ENCODE measurements around the gene MBOAT7. TPM values are rescaled to one million over a fixed set of nuclear protein-coding genes. Genes with fewer than 3 reads are reported as not detected.

The MBOAT7 gene
- polyA plus RNA-seq, 2 of the 4 experiments (the other 2 are of a cell fraction), result 42.1 to 142 TPM

- Histone ChIP-seq H3K4me1 (peaks cover 81% of the 10 kb centered on the region), H3K4me2 (peak overlapping the region; percentile 93), H3K27ac (no peak overlapping the region), H3K4me3 (no peak overlapping the region), H3K9me3 (no peaks in the 10 kb centered on the region)
- 85% methylated on average over 4 of the region's 4 CpGs for WGBS (ENCODE audit: missing lambda C conversion rate)
- ATAC-seq (no peak), FAIRE-seq (no peak), DNase-seq (ENCODE audit: low read depth in 1 of 2, low spot score in 1 of 2) (no peak)
- no peak for TF ChIP-seq CBX8 (IDR thresholded peaks at IDR 0.05)
- TF ChIP-seq NFE2L2 (conservative IDR thresholded peaks at IDR 0.05; ENCODE audit: low read length), result no peak
- TF ChIP-seq EP300 (IDR thresholded peaks at IDR 0.05), result no peak
- TF ChIP-seq FOSB (CRISPR knock-in tag; IDR thresholded peaks at IDR 0.05), result no peak
- no peak for TF ChIP-seq HEYL (CRISPR knock-in tag; IDR thresholded peaks at IDR 0.05)
- TF ChIP-seq MAFK (IDR thresholded peaks at IDR 0.05; ENCODE audit: partially characterized antibody), result no peak
- TF ChIP-seq HOXA7 (CRISPR knock-in tag; IDR thresholded peaks at IDR 0.05), result peak; percentile 45; the same call in 1 of the 2 replicates
- TF ChIP-seq KDM1A (IDR thresholded peaks at IDR 0.05; ENCODE audit: low read depth), result no peak
- TF ChIP-seq POLR2AphosphoS2 (conservative IDR thresholded peaks at IDR 0.05; ENCODE audit: low read length), result peak; percentile 66; the same call in 1 of the 2 replicates
- no peak for TF ChIP-seq USF2 (IDR thresholded peaks at IDR 0.05)
- TF ChIP-seq ZNF302 (CRISPR knock-in tag; IDR thresholded peaks at IDR 0.05), result no peak
- peak in 1 of 2 experiments; percentile 21; a peak in 1 of 5 replicates for TF ChIP-seq JUN (IDR thresholded peaks at IDR 0.05)
- TF ChIP-seq CBX2 (IDR thresholded peaks at IDR 0.05; ENCODE audit: borderline replicate concordance, low read depth), result no peak
- no peak for TF ChIP-seq CHD2 (IDR thresholded peaks at IDR 0.05; ENCODE audit: low read length, partially characterized antibody)
- TF ChIP-seq RNF2 (IDR thresholded peaks at IDR 0.05; ENCODE audit: borderline replicate concordance, low read depth), result no peak
- no peak for TF ChIP-seq RCOR1 (IDR thresholded peaks at IDR 0.05; ENCODE audit: low read depth, low read length)
- TF ChIP-seq MAZ (IDR thresholded peaks at IDR 0.05; ENCODE audit: borderline replicate concordance, low read depth, low read length), result no peak
- 0 out of 2 replicates have a peak, but pooled peaks have one; percentile 31 for TF ChIP-seq TFCP2L1 (CRISPR knock-in tag; IDR thresholded peaks at IDR 0.05)
- no peak for TF ChIP-seq CEBPB (IDR thresholded peaks at IDR 0.05)
- CTCF ChIA-PET, result interaction anchor here (0.6 to 2.6 kb wide), 4 partner anchors 12 to 36 kb away, joined by 3 to 9 read pairs (median 3); partner anchors contain the start of gene MBOAT7
- POLR2A ChIA-PET, result interaction anchor here (0.6 to 5.0 kb wide), 2 partner anchors 14 to 135 kb away, joined by 4 to 55 read pairs; partner anchors contain the start of genes MBOAT7 and TSEN34
These were observed 15.5 kb upstream of the MBOAT7 start for GRCh38 chr19:54204767-54205468.

DNA sequence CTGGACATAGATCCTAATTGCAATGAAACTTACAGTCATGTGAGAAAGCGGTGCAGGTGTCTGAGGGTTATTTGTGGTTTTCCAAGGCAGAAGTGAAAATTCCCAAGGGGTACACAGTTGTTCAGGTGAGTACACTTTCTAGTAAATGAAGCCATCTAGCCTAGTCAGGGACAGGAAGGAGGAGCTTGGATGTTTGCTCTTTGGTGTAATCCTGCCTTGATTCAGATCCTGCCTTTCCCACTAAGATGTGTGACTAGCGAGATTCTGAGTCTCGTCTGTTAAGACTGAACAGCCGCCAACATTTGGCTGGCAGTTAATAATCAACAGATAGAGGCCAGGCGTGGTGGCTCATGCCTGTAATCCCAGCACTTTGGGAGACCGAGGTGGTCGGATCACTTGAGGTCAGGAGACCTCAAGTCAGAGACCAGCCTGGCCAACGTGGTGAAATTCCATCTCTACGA, 13.8 kb upstream of the MBOAT7 start:
- ChIA-PET CTCF (interaction anchor here (0.5 to 1.8 kb wide), 5 partner anchors 10 to 341 kb away, joined by 3 to 7 read pairs (median 3); no protein-coding TSS in a partner anchor), POLR2A (interaction anchor here (1.2 to 5.8 kb wide), 2 partner anchors 13 to 66 kb away, joined by 3 to 132 read pairs; partner anchors contain the start of genes CNOT3, MBOAT7 and TSEN34)
- ATAC-seq (no peak), DNase-seq (ENCODE audit: low read depth in 1 of 2, low spot score in 1 of 2) (peak in 1 of 2 experiments; percentile 49), FAIRE-seq (no peak)
- Histone ChIP-seq H3K4me1 (peaks cover 67% of the 10 kb centered on the region), H3K27ac (peak overlapping the region; percentile 92 to 97), H3K4me2 (peak overlapping the region; percentile 93), H3K4me3 (peak overlapping the region; percentile 95), H3K9me3 (no peaks in the 10 kb centered on the region)
- WGBS (ENCODE audit: missing lambda C conversion rate), result 19% methylated on average over 9 of the region's 9 CpGs
- TF ChIP-seq ZC3H11A (IDR thresholded peaks at IDR 0.05) (no peak), CHD4 (IDR thresholded peaks at IDR 0.05; ENCODE audit: borderline replicate concordance) (no peak), FOSB (CRISPR knock-in tag; IDR thresholded peaks at IDR 0.05) (peak; percentile 23; the same call in 1 of the 2 replicates), MYC (IDR thresholded peaks at IDR 0.05; ENCODE audit: borderline replicate concordance, low read length) (no peak), JUN (IDR thresholded peaks at IDR 0.05) (no peak; a peak in 1 of 5 replicates)

DNA sequence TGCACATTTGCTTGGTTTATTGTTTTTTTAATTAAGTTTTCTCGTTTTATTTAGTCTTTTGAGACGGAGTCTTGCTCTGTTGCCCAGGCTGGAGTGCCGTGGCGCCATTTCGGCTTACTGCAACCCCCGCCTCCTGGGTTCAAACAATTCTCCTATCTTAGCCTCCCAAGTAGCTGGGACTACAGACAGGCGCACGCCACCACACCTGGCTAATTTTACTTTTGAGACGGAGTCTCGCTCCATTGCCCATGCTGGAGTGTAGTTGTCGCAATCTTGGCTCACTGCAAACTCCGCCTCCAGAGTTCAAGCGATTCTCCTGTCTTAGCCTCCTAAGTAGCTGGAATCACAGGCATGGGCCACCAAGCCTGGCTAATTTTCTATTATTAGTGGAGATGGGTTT, 12.6 kb upstream of the MBOAT7 start:
- TF ChIP-seq POLR2AphosphoS2 (conservative IDR thresholded peaks at IDR 0.05; ENCODE audit: low read length) (no peak; the same call in 1 of the 2 replicates), JUN (IDR thresholded peaks at IDR 0.05) (no peak), RAD21 (conservative IDR thresholded peaks at IDR 0.05 in 1 of 2, IDR thresholded peaks at IDR 0.05 in 1 of 2) (no peak), HOXB5 (CRISPR knock-in tag; IDR thresholded peaks at IDR 0.05) (no peak), CEBPB (IDR thresholded peaks at IDR 0.05) (peak in 1 of 2 experiments; percentile 44; a peak in 1 of 4 replicates), FOSB (CRISPR knock-in tag; IDR thresholded peaks at IDR 0.05) (0 out of 2 replicates have a peak, but pooled peaks have one; percentile 7)
- TF ChIP-seq, protein P1, sequence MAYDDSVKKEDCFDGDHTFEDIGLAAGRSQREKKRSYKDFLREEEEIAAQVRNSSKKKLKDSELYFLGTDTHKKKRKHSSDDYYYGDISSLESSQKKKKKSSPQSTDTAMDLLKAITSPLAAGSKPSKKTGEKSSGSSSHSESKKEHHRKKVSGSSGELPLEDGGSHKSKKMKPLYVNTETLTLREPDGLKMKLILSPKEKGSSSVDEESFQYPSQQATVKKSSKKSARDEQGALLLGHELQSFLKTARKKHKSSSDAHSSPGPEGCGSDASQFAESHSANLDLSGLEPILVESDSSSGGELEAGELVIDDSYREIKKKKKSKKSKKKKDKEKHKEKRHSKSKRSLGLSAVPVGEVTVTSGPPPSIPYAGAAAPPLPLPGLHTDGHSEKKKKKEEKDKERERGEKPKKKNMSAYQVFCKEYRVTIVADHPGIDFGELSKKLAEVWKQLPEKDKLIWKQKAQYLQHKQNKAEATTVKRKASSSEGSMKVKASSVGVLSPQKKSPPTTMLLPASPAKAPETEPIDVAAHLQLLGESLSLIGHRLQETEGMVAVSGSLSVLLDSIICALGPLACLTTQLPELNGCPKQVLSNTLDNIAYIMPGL (CRISPR knock-in tag; IDR thresholded peaks at IDR 0.05; ENCODE audit: borderline replicate concordance), result no peak

More for the DNA sequence above, 12.6 kb upstream of the MBOAT7 start:
- Histone ChIP-seq H3K4me3 (peak overlapping the region; percentile 95), H3K4me2 (peak overlapping the region; percentile 93), H3K9me3 (no peaks in the 10 kb centered on the region), H3K4me1 (peaks cover 55% of the 10 kb centered on the region), H3K27ac (peak overlapping the region; percentile 92 to 97)
- POLR2A ChIA-PET, result interaction anchor here (1.2 to 5.8 kb wide), 2 partner anchors 12 to 65 kb away, joined by 3 to 132 read pairs; partner anchors contain the start of genes CNOT3, MBOAT7 and TSEN34
- CTCF ChIA-PET, result interaction anchor here (1.8 kb wide), 1 partner anchor 33 kb away, joined by 7 read pairs; no protein-coding TSS in a partner anchor
- DNase-seq (ENCODE audit: low read depth in 1 of 2, low spot score in 1 of 2) (no peak), FAIRE-seq (no peak), ATAC-seq (no peak)
- WGBS (ENCODE audit: missing lambda C conversion rate), result 33% methylated on average over 13 of the region's 13 CpGs

Measured in A549 (cell line).